Spleen (tissue), 7 donors: ENCODE data around the gene GJA10.

Experiments used
- CTCF ChIP-seq, 11 experiments: fragments of 200-600 bp in 7 of 11; fragments of 450-650 bp in 4 of 11; sonication (generic) in 4 of 11; IDR thresholded peaks in 8 of 11; conservative IDR thresholded peaks in 3 of 11; 1 replicate in 7 of 11; 2 replicates in 4 of 11; pipeline versions ENCODE4 v1.4.0 to v1.8.0; 2016 to 2021; ENCODE audit warnings: antibody characterized with exemption in 11 of 11, inconsistent platforms in 4 of 11, mild to moderate bottlenecking in 1 of 11
- POLR2A ChIP-seq, 3 donors: fragments of 450-650 bp; IDR thresholded peaks; one replicate each; pipeline ENCODE4 v1.5.1; 2017; ENCODE audit warnings: antibody characterized with exemption in 3 of 3, mild to moderate bottlenecking in 1 of 3
- donor health status: DM: no; HTN: no; CAD: no; lungs with moderate emphysema.
- donor health status: DM: no; HTN: no; CAD: no.
- donor health status: DM: no; HTN: no; CAD: no.

GRCh38 chr6:89934685-89935366 is 40.6 kb downstream of the GJA10 start:
- TF ChIP-seq CTCF (IDR thresholded peaks at IDR 0.05 in 8 of 11, conservative IDR thresholded peaks at IDR 0.05 in 3 of 11) (no peak), POLR2A (IDR thresholded peaks at IDR 0.05) (no peak)
